HEK293 (cell line): Measurements from ENCODE around the gene GPR83.

Experiments
- ATF2 ChIP-seq: fragments of 450-650 bp; formaldehyde crosslinking; IDR thresholded peaks from 2 replicates; pipeline ENCODE4 v1.5.1; 2016; ENCODE audit warnings: missing biosample characterization, missing genetic modification characterization, low read depth
- ZNF223 ChIP-seq: fragments of 450-650 bp; formaldehyde crosslinking; IDR thresholded peaks from 2 replicates; pipeline ENCODE4 v1.5.1; 2016; ENCODE audit warnings: missing biosample characterization, missing genetic modification characterization
- ZNF792 ChIP-seq: fragments of 450-650 bp; formaldehyde crosslinking; IDR thresholded peaks from 2 replicates; pipeline ENCODE4 v1.5.1; 2016; ENCODE audit warnings: missing biosample characterization, missing genetic modification characterization
- ZNF830 ChIP-seq: fragments of 450-650 bp; IDR thresholded peaks from 2 replicates; pipeline ENCODE4 v1.5.0; 2018; ENCODE audit warnings: missing biosample characterization, missing genetic modification characterization, low read depth, mild to moderate bottlenecking, moderate library complexity

- TF ChIP-seq ZNF830 (tag by site-specific recombination) (no peak), ZNF223 (tag by site-specific recombination) (no peak), ZNF792 (no peak), ATF2 (tag by site-specific recombination) (no peak)
Measured at GRCh38 chr11:94400839-94401772, at the start of gene GPR83.
